Measurements from ENCODE around the gene SRGAP1.

GRCh38 chr12:64110864-64111263, 266.4 kb downstream of the SRGAP1 start:
- TF ChIP-seq, protein P1, sequence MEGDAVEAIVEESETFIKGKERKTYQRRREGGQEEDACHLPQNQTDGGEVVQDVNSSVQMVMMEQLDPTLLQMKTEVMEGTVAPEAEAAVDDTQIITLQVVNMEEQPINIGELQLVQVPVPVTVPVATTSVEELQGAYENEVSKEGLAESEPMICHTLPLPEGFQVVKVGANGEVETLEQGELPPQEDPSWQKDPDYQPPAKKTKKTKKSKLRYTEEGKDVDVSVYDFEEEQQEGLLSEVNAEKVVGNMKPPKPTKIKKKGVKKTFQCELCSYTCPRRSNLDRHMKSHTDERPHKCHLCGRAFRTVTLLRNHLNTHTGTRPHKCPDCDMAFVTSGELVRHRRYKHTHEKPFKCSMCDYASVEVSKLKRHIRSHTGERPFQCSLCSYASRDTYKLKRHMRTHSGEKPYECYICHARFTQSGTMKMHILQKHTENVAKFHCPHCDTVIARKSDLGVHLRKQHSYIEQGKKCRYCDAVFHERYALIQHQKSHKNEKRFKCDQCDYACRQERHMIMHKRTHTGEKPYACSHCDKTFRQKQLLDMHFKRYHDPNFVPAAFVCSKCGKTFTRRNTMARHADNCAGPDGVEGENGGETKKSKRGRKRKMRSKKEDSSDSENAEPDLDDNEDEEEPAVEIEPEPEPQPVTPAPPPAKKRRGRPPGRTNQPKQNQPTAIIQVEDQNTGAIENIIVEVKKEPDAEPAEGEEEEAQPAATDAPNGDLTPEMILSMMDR (IDR thresholded peaks at IDR 0.05), result no peak
- TF ChIP-seq POLR2A (IDR thresholded peaks at IDR 0.05), result no peak
- TF ChIP-seq POLR2AphosphoS5 (IDR thresholded peaks at IDR 0.05), result no peak
- no peak for TF ChIP-seq EP300 (IDR thresholded peaks at IDR 0.05)

Data from upper lobe of left lung (tissue), 4 donors.